Activated CD4-positive, CD25-positive, alpha-beta regulatory T cell treated with anti-CD3 and anti-CD28 coated beads, Interleukin-2, amount 50 U/mL, for 16 hours (primary cell): ENCODE measurements around the gene CELF4.

Experiments used
- DNase-seq: peaks from one replicate; pipeline ENCODE4 v3.0.0-alpha.2; 2020; ENCODE audit warnings: low read depth, low spot score

The CELF4 gene

DNA sequence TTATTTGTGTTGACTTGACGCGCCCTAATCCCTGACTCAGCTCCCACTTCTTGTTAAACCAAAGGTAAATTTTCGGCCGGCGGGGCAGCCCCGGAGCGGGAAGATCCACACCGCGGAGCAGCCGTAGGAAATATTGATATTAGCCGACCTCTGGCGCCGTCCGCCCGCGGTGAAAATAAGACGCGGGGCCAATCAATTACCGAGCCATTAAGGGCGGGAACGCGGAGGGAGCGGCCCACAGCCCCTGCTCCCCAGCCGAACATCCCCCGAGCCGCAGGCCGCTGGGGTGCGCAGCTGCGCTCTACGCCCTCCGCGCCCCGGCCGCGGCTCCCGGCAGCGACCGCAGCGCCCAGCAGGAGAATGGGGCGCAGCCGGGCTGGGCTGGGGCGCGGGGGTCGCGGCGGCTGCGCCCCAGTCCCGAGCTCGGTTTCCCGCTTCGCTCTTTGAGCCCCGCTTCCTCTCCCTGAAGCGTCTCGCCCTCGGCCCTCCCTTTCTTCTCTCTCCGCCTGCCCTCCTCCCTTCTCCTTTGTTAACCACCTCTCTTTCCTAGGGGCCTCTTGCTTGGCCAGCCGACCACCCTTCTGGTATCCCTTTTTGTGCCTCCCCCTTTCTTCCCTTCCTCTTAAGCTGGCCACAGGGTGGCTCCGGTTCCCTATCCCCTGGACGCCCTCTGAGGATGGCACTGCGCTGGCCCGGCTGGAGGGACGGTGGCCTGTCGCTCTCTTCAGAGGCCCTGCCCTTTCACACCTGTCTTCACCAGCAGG is 40.9 kb downstream of the CELF4 start:
- no peak for DNase-seq

DNA sequence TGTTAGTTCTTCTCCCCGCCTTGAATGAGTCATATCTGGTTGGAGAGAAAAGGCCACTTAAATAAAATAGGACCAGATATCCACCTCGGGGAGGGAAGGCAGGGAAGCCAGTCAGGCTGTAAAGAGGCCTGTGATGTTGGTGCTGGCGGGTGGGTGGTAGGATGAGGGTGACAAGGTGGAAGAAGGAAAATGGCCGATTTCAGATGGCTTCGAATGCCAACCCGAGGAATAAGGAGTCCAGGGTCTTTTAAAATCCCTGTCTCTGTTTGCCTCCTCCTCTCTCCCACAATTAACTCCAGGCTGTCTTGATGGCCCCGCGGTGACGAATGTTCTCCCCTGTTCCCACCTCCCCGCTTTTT is 41.5 kb downstream of the CELF4 start:
- no peak for DNase-seq

DNA sequence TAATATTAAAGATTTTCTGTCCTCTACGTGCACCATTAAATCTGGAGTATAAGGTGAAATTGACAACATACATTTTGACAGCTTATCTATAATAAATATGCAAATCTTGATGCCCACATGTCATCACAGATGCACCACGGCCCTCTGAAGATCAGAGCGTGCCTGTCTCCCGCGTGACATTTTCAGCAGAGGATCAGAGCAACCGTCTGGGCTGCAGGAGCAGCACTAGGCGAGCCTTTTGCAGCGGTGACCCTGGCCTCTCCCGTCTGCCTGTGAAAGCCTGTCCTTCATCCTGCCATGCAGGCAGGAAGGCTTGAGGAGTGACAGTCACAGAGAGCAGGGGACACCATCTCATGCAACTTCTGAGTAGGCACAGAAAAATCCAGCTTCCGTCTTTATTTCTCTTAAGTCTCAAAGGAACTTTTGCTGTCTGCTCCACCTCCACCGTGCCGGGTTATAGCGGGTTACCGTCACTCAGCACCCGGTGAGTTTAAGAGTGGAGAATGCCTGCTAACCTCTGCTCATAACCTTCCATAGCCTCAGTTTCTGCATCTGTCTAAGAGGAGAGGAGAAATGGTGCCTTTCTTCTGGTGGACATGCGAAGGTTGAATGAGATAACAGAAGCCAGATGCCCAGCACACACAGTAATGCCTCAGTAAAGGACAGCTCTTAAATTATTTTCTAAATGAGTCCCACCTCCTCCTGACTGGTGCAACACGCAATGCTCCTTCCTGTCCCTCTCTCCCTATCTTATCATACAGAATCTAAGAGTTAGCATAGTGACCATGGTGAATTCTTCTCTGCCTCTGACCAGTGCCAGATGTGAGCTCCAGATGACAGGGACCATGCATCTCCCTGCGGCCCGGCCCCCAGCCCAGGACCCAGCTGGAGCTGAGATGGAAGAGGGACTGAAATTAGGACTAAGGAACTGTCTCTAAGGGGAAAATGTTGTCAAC is 43.8 kb downstream of the CELF4 start:
- DNase-seq = no peak

DNA sequence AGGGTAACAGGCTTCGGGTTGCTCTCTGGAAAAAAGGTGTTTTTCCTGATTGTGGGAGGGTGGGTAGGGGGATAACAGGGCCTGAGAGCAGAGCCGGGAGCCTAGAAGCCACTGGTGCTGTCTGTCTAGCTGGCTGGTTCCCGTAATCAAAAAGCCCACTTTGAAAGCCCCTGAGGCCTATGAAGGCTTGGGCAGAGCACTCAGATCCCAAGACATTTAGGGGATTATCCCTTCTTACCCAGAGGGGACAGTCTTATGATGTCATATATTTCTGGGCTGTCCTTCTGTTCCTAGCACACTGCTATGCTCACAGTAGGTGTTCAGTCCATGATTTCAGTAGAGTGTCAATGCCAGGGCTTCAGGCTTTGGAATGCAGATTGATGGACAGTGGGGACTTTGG is 45.1 kb downstream of the CELF4 start:
- no peak for DNase-seq

DNA sequence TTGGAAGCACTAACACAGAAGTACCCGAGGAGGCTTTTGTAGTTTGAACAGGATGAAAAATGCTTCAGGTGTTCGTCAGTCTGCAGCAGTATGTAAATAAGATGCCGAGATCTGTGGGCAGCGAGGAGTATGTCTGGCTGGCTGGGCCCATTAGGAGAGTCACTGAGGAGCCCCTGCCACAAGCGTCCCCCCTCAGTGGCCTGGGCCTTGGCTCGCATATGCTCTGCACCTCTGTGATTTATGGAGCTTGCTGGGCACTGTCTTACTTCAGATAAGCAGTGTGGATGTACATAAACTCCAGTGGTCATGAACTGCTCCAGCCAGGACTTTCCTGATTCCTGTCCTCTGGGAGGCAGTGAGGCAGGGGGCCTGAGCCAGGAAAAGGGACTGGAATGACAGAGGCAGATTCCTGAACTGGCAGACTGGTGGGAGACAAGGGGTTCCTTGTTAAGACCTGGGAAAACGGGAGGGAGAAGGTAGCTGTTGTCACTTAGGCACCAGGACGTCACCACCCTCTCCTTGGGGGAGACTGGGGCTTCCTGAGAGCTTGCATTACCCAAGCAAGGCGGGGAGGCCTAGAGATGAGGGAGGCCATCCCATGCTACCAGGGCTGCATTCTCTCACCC is 46.0 kb downstream of the CELF4 start:
- DNase-seq = no peak

DNA sequence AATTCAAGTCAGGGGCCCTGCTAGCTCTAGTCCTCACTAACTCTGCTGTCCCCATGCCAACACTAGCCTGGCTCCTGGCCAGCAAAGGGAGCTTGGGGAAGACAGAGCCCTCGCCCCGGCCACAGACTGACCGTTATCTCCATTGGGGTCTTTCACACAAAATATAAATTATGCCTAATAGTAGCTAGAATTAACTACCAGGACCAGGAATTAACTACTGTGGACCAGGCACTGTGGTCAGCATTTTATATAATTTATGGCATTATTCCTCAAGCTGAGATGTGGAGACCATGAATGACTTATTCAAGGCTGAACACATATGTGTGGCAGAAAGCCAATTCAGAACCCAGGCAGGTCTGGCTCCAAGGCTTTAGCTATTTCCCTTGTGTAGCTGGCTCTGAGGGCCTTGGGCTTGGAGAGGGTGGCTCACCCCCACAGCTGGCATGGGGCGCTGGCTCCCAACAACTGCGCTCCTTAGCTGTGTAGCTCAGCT is 49.2 kb downstream of the CELF4 start:
- no peak for DNase-seq

DNA sequence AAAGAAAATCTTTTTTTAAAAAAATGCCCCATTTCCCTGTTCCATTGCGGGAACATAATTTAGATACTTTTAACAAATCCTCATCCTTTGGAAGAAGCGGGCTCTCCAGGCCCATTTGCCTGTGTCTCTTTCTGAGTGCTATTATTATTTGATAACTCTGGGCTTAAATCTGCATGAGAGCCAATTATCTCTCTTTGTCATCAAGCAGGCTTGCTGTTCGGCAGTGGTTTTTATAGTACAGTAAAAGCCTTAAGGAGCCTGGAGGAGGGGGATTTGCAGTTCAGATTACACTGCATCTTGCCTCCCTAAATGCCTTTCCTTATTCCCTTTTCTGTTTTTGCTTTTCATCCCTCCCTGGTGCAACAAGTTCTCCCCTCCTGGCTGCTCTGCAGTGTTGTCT is 50.6 kb downstream of the CELF4 start:
- DNase-seq = no peak

DNA sequence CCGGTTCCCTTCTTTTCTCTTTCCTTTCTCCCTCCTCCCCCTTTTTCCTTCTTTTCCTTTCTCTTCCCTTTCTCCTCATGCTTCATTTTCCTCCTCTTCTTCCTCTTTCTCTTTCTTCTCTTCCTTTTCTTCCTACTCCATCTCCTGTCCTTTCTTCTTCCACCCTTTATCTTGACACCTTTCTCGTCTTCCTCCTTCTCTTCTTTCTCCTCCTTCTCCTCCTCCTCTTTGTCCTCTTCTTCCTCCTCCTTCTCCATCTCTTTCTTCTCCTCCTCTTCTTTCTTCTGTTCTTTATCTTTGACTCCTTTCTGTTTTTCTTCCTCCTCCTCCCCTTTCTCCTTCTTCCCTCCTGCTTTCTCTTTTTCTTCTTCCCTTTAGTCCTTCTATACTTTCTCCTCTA is 53.2 kb downstream of the CELF4 start:
- DNase-seq = no peak

DNA sequence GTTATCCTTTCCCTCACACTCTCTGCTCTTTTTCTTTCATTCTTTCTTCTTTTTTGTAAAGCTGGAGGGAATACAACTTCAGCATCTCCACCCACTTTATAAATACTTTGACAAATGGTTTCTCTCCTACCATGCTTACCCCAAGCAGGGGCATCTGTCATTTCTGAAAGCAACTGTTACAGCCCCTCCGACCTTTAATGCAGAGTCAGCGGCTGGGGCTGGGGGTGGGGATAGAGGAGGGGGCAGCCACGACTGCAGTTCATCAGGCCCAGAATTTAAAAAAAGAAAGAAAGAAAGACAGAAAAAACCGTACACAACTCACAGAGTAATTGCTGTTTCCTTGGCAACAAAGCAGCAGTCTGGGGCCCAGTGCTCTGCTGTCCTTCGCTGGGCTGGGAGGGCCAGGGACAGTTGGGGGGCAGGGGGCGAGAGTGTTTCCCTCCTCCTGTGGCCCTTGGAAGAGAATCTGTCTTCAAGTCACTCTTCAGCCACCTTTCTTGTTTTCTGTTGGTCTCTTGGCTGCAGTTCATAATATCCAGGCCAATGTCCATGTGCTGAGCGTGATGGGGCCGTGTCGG is 53.8 kb downstream of the CELF4 start:
- no peak for DNase-seq

DNA sequence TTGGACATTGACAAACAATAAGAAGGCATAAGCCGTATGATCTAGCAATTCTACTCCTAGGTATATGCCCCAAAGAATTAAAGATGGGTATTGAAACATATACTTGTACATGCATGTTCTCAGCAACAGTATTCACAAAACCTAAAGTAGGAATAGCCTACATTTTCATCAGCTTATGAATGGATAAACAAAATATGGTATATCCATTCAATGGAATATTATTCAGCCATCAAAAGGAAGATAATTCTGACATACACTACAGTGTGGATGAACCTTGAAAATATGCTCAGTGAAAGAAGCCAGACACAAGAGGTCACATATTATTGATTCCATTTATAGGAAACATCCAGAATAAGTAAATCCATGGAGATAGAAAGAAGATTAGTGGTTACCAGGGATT is 56.0 kb downstream of the CELF4 start:
- DNase-seq = no peak

DNA sequence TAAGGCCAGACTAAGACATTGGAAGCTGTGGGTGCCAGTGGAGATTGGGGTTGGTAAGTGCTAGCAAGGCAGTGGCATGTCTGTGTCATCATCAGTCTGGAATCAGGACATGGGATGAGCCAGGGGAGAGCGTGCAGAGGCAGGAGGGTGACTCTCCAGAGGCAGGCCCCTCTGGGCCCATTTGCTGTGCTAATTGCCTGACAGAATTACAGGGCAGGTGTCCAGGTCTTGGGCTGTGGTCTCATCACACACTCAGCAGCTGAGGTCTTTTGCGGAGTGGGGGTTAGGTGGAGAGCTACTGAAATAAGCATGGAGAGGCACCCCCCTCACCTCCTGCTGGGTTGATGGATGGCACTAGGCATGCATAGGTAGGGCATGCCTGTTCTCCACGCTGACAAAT is 57.4 kb downstream of the CELF4 start:
- no peak for DNase-seq

DNA sequence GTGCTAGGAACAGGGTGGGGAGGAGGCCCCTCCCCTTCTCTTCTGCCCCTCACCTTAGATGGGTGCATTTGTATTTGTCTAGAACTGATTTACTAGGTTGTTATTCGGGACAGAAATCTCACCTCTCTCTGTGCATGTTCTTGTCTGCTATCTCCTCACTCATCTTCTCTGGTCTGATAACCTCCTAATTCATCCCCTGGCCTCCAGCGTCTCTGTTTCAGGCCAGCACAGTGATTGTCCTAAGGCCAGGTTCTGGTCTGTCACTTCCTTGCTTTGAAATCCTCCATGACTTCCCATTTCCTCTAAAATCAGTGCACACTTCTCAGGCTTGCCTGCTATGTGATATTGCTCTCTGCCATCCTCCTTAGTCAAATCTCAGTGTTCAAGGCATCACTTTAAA is 58.4 kb downstream of the CELF4 start:
- DNase-seq = no peak

DNA sequence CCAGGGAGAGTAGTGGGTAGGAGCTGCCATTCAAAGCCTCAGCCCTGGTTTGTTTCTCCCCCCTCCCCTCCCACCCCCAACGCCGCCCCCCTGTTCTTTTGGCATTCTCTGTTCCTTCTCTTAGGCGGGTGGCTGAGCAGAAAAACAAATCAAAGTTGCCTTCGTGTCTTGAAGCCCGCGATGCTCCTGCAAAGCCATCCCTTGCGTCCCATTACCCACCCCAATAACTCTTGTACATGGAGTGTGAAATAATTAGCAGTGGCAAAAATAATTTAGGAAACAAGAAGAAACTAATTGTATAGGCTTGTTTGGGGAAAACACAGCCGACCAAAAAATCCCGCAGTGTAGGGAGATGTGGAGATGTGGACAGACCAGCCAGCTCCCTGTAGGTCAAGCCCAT is 59.6 kb downstream of the CELF4 start:
- DNase-seq = no peak

DNA sequence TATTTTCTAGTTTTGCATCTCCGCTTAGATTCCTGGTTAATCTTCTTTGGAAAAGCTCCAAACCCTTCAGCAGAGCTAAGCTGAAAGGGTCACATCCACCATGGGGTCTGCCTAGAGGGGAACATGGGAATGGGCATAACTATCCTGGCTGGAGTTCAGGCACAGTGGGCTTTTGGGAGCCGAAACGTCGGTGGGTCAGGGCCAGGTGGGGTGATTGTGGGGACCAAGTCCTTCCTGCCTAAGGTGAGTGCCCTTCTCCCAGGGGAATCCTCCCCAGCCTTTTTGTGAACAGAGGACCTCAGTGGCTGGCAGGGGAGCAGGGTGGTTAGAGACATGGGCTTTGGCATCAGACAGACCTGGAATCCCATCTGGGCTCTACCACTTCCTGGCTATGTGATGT is 60.3 kb downstream of the CELF4 start:
- no peak for DNase-seq

DNA sequence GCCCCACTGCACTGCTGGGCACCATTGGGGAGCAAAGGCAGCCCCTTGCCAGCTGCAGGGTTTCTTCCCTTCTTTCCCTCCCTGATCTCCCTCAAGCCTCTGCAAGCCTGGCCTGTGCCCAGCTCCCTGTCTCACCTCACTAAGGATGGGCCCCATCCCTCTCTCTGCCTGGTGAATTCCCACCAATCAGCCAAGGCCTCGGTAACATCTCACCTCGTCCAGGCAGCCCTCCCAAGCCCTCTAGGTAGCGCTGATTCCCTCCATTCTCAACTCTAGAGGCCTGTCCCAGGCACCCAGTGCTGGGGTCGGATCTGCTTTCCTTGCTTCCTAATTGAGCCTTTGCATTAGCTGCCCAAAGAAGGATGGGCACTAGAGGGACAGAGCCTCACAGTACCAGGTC is 63.0 kb downstream of the CELF4 start:
- DNase-seq = no peak

DNA sequence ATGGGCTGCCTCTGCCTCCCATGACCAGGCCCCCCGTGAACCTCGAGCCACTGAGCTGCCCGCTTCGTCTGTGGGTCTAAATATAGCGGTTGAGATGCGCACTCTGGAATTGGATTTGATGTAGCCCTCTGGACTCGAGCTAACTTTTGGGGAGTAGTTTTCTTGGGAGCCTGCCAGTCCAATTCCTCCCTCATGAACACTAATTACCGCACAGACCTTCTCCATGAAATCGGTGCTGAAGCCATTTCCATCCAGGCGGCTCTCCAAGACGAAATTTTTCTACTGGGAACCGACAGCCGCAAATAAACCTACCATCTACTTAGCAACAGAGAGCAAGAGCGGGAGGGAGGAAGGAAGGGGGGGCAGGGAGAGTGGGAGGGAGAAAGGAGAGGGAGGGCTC is 63.6 kb downstream of the CELF4 start:
- no peak for DNase-seq

DNA sequence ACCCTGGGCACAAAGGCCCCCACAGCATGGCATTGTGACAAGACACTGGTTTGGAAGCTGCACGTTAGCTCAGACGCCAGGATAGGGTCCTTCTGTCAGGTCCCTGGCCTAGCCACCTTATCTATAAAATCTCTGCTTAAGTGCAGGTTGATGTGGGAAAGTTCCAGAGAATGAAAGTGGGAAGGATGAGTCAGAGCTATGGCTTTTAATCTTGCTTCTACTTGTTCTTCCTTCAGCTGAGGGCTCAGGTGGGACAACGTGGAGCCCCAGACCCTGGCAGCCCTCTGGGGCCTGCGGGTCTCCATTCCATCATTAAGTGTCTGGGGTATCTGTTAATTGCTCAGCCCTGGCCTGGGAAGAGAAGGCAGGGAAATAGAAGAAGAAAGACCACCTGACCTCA is 64.5 kb downstream of the CELF4 start:
- no peak for DNase-seq

DNA sequence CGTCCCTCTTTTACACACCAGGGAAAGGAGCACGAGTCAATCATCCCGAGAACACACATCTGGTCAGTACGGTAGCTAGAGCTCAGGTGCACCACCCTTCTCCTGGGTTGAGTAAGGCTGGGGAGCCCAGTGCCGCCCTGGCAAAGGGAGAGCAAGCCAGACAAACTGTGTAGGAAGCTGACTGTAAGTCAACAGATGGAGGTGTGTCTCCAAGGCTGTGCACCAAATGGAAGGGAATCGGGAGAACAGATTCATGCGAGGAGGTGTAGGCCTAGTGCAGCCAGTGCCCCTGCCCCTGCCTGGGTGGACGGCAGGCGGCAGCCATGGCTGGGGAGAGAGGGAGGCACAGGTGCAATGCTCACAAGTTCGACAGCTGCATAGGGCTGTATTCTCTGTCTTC is 65.7 kb downstream of the CELF4 start:
- no peak for DNase-seq

DNA sequence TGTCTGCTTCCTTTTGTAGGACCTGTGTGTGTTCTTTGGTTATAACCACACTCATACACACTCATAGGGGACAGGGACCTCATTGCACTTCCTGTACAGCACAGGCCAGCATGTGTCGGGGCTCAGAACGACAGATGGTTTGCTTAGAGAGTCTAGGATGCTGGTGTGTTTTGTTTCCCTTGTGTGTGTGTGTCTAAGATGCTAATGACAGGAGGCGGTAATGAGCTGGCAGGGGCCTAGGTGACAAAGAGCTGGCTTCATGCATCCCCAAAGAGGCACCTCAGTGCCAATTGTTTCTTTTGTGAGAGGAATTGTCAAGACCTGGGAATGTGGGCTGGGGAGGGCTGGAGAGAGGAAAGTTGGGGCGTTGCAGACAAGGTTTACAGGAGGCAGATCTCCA is 66.6 kb downstream of the CELF4 start:
- DNase-seq = no peak

DNA sequence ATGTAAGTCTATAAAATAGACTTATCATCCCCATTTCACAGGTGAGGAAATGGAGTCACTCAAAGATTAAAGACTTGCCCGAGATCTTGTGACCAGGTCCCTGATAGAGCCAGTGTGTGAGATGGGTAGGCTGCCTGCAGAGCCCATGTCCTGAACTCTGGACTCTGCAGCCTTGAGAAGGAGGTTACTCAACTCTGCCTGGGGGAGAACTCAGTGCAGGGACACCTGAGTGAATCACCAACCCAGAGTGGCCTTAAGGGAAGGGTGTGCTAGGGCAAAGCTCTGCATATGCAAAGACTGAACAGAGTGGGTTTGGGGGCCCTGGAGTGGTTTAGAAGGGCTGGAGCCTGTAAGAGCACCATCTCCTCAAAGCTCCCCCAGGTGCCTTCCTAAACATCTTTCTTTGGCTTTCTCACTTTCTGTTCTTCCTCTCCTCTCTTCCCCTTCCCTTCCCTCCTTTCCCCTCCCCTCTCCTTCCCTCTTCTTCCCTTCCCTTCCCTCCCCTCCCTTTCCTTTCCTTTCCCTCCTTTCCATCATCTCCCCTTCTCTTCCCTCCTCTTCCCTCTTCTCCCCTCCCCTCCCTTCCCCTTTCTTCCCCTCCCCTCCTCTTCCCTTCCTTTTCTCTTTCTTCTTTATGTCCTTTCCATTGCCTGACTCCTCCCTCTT is 67.6 kb downstream of the CELF4 start:
- no peak for DNase-seq

DNA sequence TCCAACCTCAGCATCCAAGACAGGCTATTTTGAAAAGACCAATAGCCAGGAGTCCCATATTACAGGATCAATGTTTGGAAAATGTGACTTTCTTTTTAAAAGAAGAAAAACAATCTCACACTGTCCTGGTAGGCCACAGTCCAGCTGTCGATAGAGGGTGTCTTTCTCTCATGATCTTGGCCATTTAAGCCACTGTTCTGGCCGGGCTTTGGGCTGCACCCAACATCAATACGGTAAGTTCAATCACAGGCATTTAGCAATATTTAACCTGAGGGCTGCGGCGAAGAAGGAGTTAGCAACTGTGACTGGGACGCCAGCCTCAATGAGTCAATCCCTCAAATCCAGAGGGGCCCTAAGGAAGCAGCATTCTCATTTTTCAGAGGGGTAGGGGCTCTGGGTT is 69.0 kb downstream of the CELF4 start:
- DNase-seq = no peak

DNA sequence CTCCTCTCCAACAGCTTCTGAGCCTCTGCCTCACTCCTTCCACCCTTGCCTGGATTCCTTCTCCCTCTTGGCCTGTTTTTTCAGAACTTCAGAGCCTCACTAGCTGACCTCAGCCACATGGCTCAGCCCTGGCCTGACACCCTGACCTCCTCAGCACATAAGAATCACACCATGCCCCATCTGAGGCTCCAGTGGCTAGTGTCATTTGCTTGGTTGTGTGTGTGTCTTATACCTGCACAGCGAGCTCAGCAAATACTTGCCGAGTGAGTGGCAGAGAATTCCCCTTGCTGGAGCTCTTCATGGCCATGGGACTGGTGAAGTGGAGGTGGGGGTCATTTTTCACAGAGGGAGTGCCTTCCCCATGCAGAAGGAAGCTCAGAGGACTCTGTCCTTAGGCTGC is 70.2 kb downstream of the CELF4 start:
- DNase-seq = no peak
